GM12801 (cell line): ENCODE measurements around the gene KMT2E.

ENCODE experiments used
- CTCF ChIP-seq: IDR thresholded peaks from one replicate; pipeline ENCODE4 v1.5.1; 2011; ENCODE audit warnings: control low read depth; ENCODE audit not compliant: insufficient read length; ENCODE audit errors: extremely low read depth

The KMT2E gene

GRCh38 chr7:105046414-105046813 is 32.4 kb downstream of the KMT2E start:
- no peak for TF ChIP-seq CTCF

- TF ChIP-seq CTCF: no peak
Measured at GRCh38 chr7:105047932-105048331, 33.9 kb downstream of the KMT2E start.

- TF ChIP-seq CTCF: no peak
Measured at GRCh38 chr7:105050493-105050892, 36.5 kb downstream of the KMT2E start.

GRCh38 chr7:105055084-105055483 is 41.1 kb downstream of the KMT2E start:
- no peak for TF ChIP-seq CTCF

GRCh38 chr7:105055621-105056020 is 41.6 kb downstream of the KMT2E start:
- TF ChIP-seq CTCF: no peak

GRCh38 chr7:105057472-105057871 is 43.5 kb downstream of the KMT2E start:
- TF ChIP-seq CTCF: no peak

DNA sequence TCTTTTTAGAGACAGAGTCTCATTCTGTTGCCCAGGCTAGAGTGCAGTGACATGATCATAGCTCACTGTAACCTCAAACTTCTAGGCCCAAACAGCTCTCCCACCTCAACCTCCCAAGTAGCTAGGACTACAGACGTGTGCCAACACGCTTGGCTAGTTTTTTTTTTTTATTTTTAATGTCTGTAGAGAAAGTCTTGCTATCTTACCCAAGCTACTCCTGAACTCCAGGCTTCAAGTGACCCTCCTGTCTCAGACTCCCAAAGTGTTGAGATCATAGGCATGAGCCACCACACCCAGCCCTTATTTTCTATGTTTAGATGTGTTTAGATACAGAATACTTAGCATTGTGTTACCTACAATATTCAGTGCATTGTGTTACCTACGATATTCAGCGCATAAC is 46.4 kb downstream of the KMT2E start:
- no peak for TF ChIP-seq CTCF

DNA sequence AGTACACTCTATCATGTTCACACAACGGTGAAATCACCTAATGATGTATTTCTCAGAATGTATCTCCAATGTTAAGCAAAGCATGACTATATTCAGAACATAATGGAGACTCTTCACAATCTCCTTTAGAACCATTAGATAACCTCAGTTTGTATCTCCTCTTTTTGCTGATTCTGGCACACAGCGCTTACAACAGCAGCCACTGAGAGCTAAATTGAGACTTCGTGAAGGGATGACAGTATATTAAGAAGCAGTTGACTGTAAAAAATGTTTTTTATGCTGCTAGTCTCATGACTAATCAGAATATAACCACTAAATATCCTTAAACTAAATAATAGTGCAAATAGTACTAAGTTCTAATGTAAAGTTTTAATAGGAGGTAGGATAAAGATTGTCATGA is 46.9 kb downstream of the KMT2E start:
- TF ChIP-seq CTCF: no peak
